Mesothelial cell of epicardium (in vitro differentiated cells): Measurements from ENCODE around the gene PSTK. TPM values are rescaled to one million over a fixed set of nuclear protein-coding genes. Genes with fewer than 3 reads are reported as not detected.

ENCODE experiments used
- DNase-seq, 2 experiments: peaks; one replicate each; pipeline ENCODE4 v3.0.0; 2021; ENCODE audit warnings: low spot score in 2 of 2; ENCODE audit not compliant: unreplicated experiment in 2 of 2
- H3K27ac Mint-ChIP-seq: 2 replicates; pipeline ENCODE4 v1.8.0; 2021; ENCODE audit warnings: mixed read lengths
- H3K27me3 Mint-ChIP-seq: 2 replicates; pipeline ENCODE4 v1.8.0; 2021; ENCODE audit warnings: low read depth, mixed read lengths
- H3K36me3 Mint-ChIP-seq: 2 replicates; pipeline ENCODE4 v1.8.0; 2021; ENCODE audit warnings: mixed read lengths
- H3K4me1 Mint-ChIP-seq: 2 replicates; pipeline ENCODE4 v1.8.0; 2021; ENCODE audit warnings: mixed read lengths
- H3K4me3 Mint-ChIP-seq: 2 replicates; pipeline ENCODE4 v1.8.0; 2021; ENCODE audit warnings: mild to moderate bottlenecking, moderate library complexity, mixed read lengths
- H3K9me3 Mint-ChIP-seq: 2 replicates; pipeline ENCODE4 v1.8.0; 2021; ENCODE audit warnings: mixed read lengths
- CTCF ChIP-seq: fragments of 200-600 bp; sonication (generic); IDR thresholded peaks from one replicate; pipeline ENCODE4 v1.5.0; 2021; ENCODE audit warnings: antibody characterized with exemption; ENCODE audit not compliant: unreplicated experiment
- total RNA-seq: library from RNA; stranded (reverse); gene quantifications from 3 replicates; pipeline ENCODE4 v1.2.1, GENCODE V29; 2021

PSTK gene
- total RNA-seq, 1 donor from 2014 or later: 9.1 TPM

GRCh38 chr10:123024540-123024939 is 44.3 kb downstream of the PSTK start:
- Mint-ChIP-seq H3K4me3 (no peak overlapping the region), H3K36me3 (no peaks in the 10 kb centered on the region), H3K27me3 (no peaks in the 10 kb centered on the region), H3K4me1 (no peaks in the 10 kb centered on the region), H3K27ac (no peak overlapping the region), H3K9me3 (no peaks in the 10 kb centered on the region)
- no peak for TF ChIP-seq CTCF
- DNase-seq: no peak

DNA sequence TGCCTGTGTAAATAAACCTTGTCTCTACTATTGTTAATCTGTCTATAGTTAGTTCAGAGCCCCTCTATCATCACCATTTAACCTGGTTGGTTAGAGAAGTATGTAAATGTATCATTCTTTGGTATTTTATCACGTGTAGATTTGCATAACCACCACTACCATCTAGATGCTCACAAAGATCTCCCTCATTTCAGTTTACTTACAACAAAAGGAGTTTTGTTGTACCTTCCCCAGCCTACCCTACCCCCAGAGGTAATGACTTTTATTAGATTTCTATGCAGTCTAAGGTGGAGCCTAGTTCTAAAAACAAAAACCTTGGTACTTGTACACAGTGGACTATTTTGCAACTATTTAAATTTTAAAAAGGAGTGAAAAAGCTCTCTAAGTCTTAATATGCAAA is 46.1 kb downstream of the PSTK start:
- TF ChIP-seq CTCF: no peak
- H3K27me3 Mint-ChIP-seq: no peaks in the 10 kb centered on the region
- H3K36me3 Mint-ChIP-seq: no peaks in the 10 kb centered on the region
- no peak overlapping the region for H3K4me3 Mint-ChIP-seq
- H3K4me1 Mint-ChIP-seq: no peaks in the 10 kb centered on the region
- DNase-seq: no peak
- H3K9me3 Mint-ChIP-seq: no peaks in the 10 kb centered on the region
- H3K27ac Mint-ChIP-seq: no peak overlapping the region

GRCh38 chr10:123027861-123028260 is 47.7 kb downstream of the PSTK start:
- no peak overlapping the region for H3K4me3 Mint-ChIP-seq
- no peak overlapping the region for H3K27ac Mint-ChIP-seq
- H3K36me3 Mint-ChIP-seq: peaks cover 1% of the 10 kb centered on the region
- H3K27me3 Mint-ChIP-seq: no peaks in the 10 kb centered on the region
- no peaks in the 10 kb centered on the region for H3K4me1 Mint-ChIP-seq
- no peak for DNase-seq
- TF ChIP-seq CTCF: no peak
- no peaks in the 10 kb centered on the region for H3K9me3 Mint-ChIP-seq

GRCh38 chr10:123031124-123031523 is 50.9 kb downstream of the PSTK start:
- H3K4me3 Mint-ChIP-seq: no peak overlapping the region
- no peak for TF ChIP-seq CTCF
- H3K27me3 Mint-ChIP-seq: no peaks in the 10 kb centered on the region

DNA sequence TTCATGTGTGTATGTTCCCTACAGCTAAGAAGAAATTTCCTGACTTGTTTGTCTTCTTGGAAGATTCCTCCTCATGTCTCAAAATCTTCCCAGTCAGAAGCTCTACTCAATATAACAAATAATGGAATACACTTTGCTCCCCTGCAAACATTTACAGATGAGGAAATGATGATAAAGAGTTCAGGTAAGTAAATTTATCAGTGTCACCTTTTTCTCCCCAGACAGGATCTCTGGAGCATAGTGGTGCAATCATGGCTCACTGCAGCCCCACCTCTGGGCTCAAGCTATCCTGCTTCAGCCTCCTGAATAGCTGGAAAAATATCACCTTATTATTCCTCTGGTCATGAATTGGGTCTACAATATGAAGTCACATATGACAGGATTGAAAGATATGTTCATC is 54.1 kb downstream of the PSTK start:
- Mint-ChIP-seq H3K27ac (no peak overlapping the region), H3K4me3 (no peak overlapping the region), H3K9me3 (no peaks in the 10 kb centered on the region), H3K4me1 (no peaks in the 10 kb centered on the region), H3K27me3 (no peaks in the 10 kb centered on the region), H3K36me3 (peaks cover 10% of the 10 kb centered on the region)
- no peak for TF ChIP-seq CTCF
- DNase-seq: no peak

More at GRCh38 chr10:123031124-123031523, 50.9 kb downstream of the PSTK start:
- H3K9me3 Mint-ChIP-seq: no peaks in the 10 kb centered on the region
- no peak for DNase-seq
- H3K36me3 Mint-ChIP-seq: peaks cover 10% of the 10 kb centered on the region
- no peak overlapping the region for H3K27ac Mint-ChIP-seq
- no peaks in the 10 kb centered on the region for H3K4me1 Mint-ChIP-seq

GRCh38 chr10:123035467-123036086 is 55.4 kb downstream of the PSTK start:
- H3K27me3 Mint-ChIP-seq: no peaks in the 10 kb centered on the region
- H3K36me3 Mint-ChIP-seq: peaks cover 10% of the 10 kb centered on the region
- H3K9me3 Mint-ChIP-seq: no peaks in the 10 kb centered on the region
- no peak for TF ChIP-seq CTCF
- no peak overlapping the region for H3K27ac Mint-ChIP-seq
- H3K4me3 Mint-ChIP-seq: no peak overlapping the region
- no peak for DNase-seq
- H3K4me1 Mint-ChIP-seq: no peaks in the 10 kb centered on the region
